A549 (cell line): Measurements from ENCODE around the gene DDX10.

ENCODE experiments used
- CEBPB ChIP-seq, 2 experiments: fragments of >200 bp in 1 of 2; sonication (Bioruptor Twin) in 1 of 2; formaldehyde crosslinking in 1 of 2; IDR thresholded peaks; 2 replicates each; pipeline ENCODE4 v1.6.1; 2012 to 2016
- CTCF ChIP-seq: fragments of >200 bp; sonication (Bioruptor Twin); formaldehyde crosslinking; IDR thresholded peaks from 3 replicates; pipeline ENCODE4 v1.5.1; 2016
- ESRRA ChIP-seq: fragments of 150-350 bp; IDR thresholded peaks from 2 replicates; pipeline ENCODE4 v1.6.1; 2014; ENCODE audit warnings: mild to moderate bottlenecking, low read length, borderline replicate concordance
- GATA3 ChIP-seq: IDR thresholded peaks from 2 replicates; pipeline ENCODE4 v1.6.1; 2012; ENCODE audit warnings: borderline replicate concordance
- POLR2A ChIP-seq: IDR thresholded peaks from 2 replicates; pipeline ENCODE4 v1.6.1; 2012; ENCODE audit warnings: mild to moderate bottlenecking, low read length
- POLR2AphosphoS2 ChIP-seq: conservative IDR thresholded peaks from 2 replicates; pipeline ENCODE4 v1.6.1; 2012; ENCODE audit warnings: low read length, improper control_type of control experiment, inconsistent platforms
- RAD21 ChIP-seq, 2 experiments: fragments of >200 bp in 1 of 2; sonication (Bioruptor Twin) in 1 of 2; formaldehyde crosslinking in 1 of 2; IDR thresholded peaks in 1 of 2; conservative IDR thresholded peaks in 1 of 2; 2 replicates in 1 of 2; 3 replicates in 1 of 2; pipeline ENCODE4 v1.6.1; 2012 to 2018; ENCODE audit warnings: inconsistent platforms in 1 of 2
- RCOR1 ChIP-seq: fragments of 150-350 bp; IDR thresholded peaks from 2 replicates; pipeline ENCODE4 v1.6.1; 2014; ENCODE audit warnings: antibody characterized with exemption, low read length, low read depth
- RFX5 ChIP-seq: fragments of 450-650 bp; IDR thresholded peaks from 2 replicates; pipeline ENCODE4 v1.7.1; 2014; ENCODE audit warnings: antibody characterized with exemption, mild to moderate bottlenecking, moderate library complexity
- SMC3 ChIP-seq: fragments of >200 bp; sonication (Bioruptor Twin); formaldehyde crosslinking; IDR thresholded peaks from 3 replicates; pipeline ENCODE4 v1.6.1; 2018; ENCODE audit warnings: inconsistent platforms
- SREBF2 ChIP-seq: fragments of 450-650 bp; IDR thresholded peaks from 2 replicates; pipeline ENCODE4 v1.6.1; 2014; ENCODE audit warnings: mild to moderate bottlenecking, moderate library complexity
- USF2 ChIP-seq: fragments of 450-650 bp; IDR thresholded peaks from 2 replicates; pipeline ENCODE4 v1.6.1; 2014; ENCODE audit warnings: antibody characterized with exemption
- ZSCAN20 ChIP-seq: fragments of 250-450 bp; sonication (Bioruptor Pico); IDR thresholded peaks from 2 replicates; pipeline ENCODE4 v1.8.0; 2022; ENCODE audit warnings: mild to moderate bottlenecking, moderate library complexity

DNA sequence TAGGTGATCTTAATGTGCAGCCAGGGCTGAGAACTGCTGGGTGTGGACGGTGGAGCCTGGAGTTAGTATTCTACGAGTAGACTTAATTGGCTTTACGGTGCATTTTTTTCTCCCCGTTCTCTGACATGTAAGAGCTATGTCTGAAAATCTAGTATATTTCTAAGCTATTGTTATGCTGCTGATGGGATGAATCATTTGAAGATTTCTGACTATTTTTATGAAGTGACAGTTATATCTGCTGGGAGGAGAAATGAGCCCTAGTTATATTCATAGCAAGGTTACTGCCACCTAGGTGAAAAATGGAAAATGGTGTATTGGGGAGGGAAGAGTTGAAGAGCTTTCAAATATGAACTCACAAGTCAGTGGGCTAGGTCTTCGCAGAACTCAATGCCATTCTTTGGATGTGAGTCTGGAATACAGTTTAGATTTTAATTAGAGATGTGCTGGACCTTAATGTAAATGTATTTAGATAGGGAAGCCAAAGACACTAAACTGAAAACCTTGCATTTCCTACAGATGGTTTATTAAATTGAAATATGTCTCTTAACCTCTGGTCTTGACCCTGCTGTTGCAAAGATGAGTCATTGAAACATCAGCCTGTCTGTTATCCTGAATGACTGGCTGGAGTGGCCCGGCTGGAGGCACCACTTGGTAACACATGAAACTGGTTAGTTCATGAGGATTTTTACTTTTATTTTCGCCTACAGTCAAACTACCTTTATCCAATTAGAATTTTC lies 293.7 kb downstream of the DDX10 start:
- TF ChIP-seq RCOR1 (no peak), GATA3 (no peak), CTCF (no peak), POLR2A (no peak), USF2 (no peak), ZSCAN20 (CRISPR knock-in tag) (no peak), ESRRA (no peak), RFX5 (no peak), RAD21 (conservative IDR thresholded peaks at IDR 0.05 in 1 of 2, IDR thresholded peaks at IDR 0.05 in 1 of 2) (no peak; a peak in 1 of 5 replicates), SREBF2 (no peak), CEBPB (IDR thresholded peaks at IDR 0.05) (no peak), SMC3 (no peak), POLR2AphosphoS2 (no peak)
